Testis (tissue), 3 donors: ENCODE results near the gene MARCHF3. TPM values are rescaled to one million over a fixed set of nuclear protein-coding genes. Genes with fewer than 3 reads are reported as not detected.

Source experiments
- DNase-seq: peaks from one replicate; pipeline ENCODE4 v3.0.0-alpha.2; 2019
- H3K27ac ChIP-seq, 2 donors: fragments of 200-600 bp; sonication (generic); one replicate each; pipeline ENCODE4 v1.5.1; 2019
- H3K27me3 ChIP-seq: fragments of 200-600 bp; sonication (generic); one replicate; pipeline ENCODE4 v1.5.1; 2019
- H3K36me3 ChIP-seq: fragments of 200-600 bp; sonication (generic); one replicate; pipeline ENCODE4 v1.5.1; 2017; ENCODE audit warnings: low read depth; ENCODE audit errors: missing control alignments
- H3K4me1 ChIP-seq: fragments of 200-600 bp; sonication (generic); one replicate; pipeline ENCODE4 v1.5.1; 2019
- H3K4me3 ChIP-seq, 2 donors: fragments of 200-600 bp; sonication (generic); one replicate each; pipeline ENCODE4 v1.5.1; 2017 to 2019
- H3K9me3 ChIP-seq: fragments of 200-600 bp; sonication (generic); one replicate; pipeline ENCODE4 v1.5.1; 2017
- CTCF ChIP-seq, 3 experiments: fragments of 450-650 bp in 2 of 3; fragments of 200-600 bp in 1 of 3; sonication (generic) in 1 of 3; IDR thresholded peaks; one replicate each; pipeline ENCODE4 v1.5.1; 2016 to 2019; ENCODE audit warnings: antibody characterized with exemption in 3 of 3, mild to moderate bottlenecking in 2 of 3, moderate library complexity in 1 of 3
- POLR2A ChIP-seq: fragments of 450-650 bp; IDR thresholded peaks from one replicate; pipeline ENCODE4 v1.6.1; 2017; ENCODE audit warnings: antibody characterized with exemption, mild to moderate bottlenecking, moderate library complexity
- WGBS, 2 donors: methylation state at CpG; one replicate each; pipeline ENCODE4 v1.1.5; 2018; 5-methylcytosine and 5-hydroxymethylcytosine counted together
- intact Hi-C: fragments of 100-400 bp; cut with DNase I; formaldehyde crosslinking; loops from one replicate; pipeline ENCODE4 v1.15.1; 2023; ENCODE audit warnings: low total_unique reads
- polyA plus RNA-seq: library from polyadenylated mRNA; stranded (reverse); fragments of 350-450 nt; fragmentation: Illumina TruSeq; extraction: RNeasy Lipid Tissue Mini Kit (QIAGEN cat#74804); gene quantifications from one replicate; pipeline ENCODE4 v1.2.3, GENCODE V29; 2014; ENCODE audit warnings: low read depth, low replicate concordance; ENCODE audit not compliant: insufficient read depth
- total RNA-seq, 2 donors: library from RNA; depleted of rRNA; stranded (reverse); fragments of >200 nt; gene quantifications; one replicate each; pipeline ENCODE4 v1.2.3, GENCODE V29; 2016

The MARCHF3 gene
- total and polyA plus RNA-seq, 3 donors from 2014 or later: 34.0 to 81.9 (median 38.8) TPM

GRCh38 chr5:126852091-126852571 lies 178.2 kb downstream of the MARCHF3 start:
- Histone ChIP-seq H3K4me1 (peaks cover 22% of the 10 kb centered on the region), H3K4me3 (no peak overlapping the region), H3K9me3 (no peaks in the 10 kb centered on the region), H3K27ac (no peak overlapping the region), H3K27me3 (no peaks in the 10 kb centered on the region), H3K36me3 (no peaks in the 10 kb centered on the region)
- intact Hi-C loops: no loop called here
- WGBS, 2 donors: 35 to 47% methylated on average over 4 of the region's 4 CpGs
- DNase-seq: no peak
- TF ChIP-seq CTCF (IDR thresholded peaks at IDR 0.05) (no peak), POLR2A (no peak)

- TF ChIP-seq POLR2A (no peak), CTCF (IDR thresholded peaks at IDR 0.05) (no peak)
- H3K9me3 ChIP-seq: no peaks in the 10 kb centered on the region
- no peaks in the 10 kb centered on the region for H3K27me3 ChIP-seq
- H3K4me3 ChIP-seq: no peak overlapping the region
- no peak for DNase-seq
- H3K27ac ChIP-seq: no peak overlapping the region
- H3K36me3 ChIP-seq: no peaks in the 10 kb centered on the region
- intact Hi-C loops: no loop called here
- WGBS, 2 donors: 40 to 53% methylated on average over 14 of the region's 14 CpGs
- H3K4me1 ChIP-seq: peaks cover 28% of the 10 kb centered on the region
Measured at GRCh38 chr5:126851501-126852011, 178.8 kb downstream of the MARCHF3 start.

GRCh38 chr5:126849101-126849678 lies 181.2 kb downstream of the MARCHF3 start:
- 30 to 48% methylated on average over 3 of the region's 3 CpGs for WGBS, 2 donors
- no peak for TF ChIP-seq CTCF (IDR thresholded peaks at IDR 0.05)
- TF ChIP-seq POLR2A: no peak
- intact Hi-C loops: no loop called here
- peaks cover 31% of the 10 kb centered on the region for H3K4me1 ChIP-seq
- no peaks in the 10 kb centered on the region for H3K27me3 ChIP-seq
- H3K4me3 ChIP-seq: no peak overlapping the region
- peak; percentile 48 for DNase-seq
- H3K27ac ChIP-seq: no peak overlapping the region
- H3K9me3 ChIP-seq: no peaks in the 10 kb centered on the region
- no peaks in the 10 kb centered on the region for H3K36me3 ChIP-seq

- Histone ChIP-seq H3K4me3 (no peak overlapping the region), H3K4me1 (peaks cover 31% of the 10 kb centered on the region), H3K27me3 (no peaks in the 10 kb centered on the region), H3K27ac (peak overlapping the region in 1 of 2 donors; percentile 3), H3K36me3 (no peaks in the 10 kb centered on the region), H3K9me3 (no peaks in the 10 kb centered on the region)
- TF ChIP-seq CTCF (IDR thresholded peaks at IDR 0.05) (no peak), POLR2A (no peak)
- no peak for DNase-seq
- intact Hi-C loops: no loop called here
- WGBS, 2 donors: 65 to 68% methylated on average over 7 to 8 of the region's 8 CpGs
Measured at GRCh38 chr5:126848253-126848652, 182.1 kb downstream of the MARCHF3 start.

GRCh38 chr5:126847826-126848251 lies 182.5 kb downstream of the MARCHF3 start:
- 31 to 36% methylated on average over 3 of the region's 3 CpGs for WGBS, 2 donors
- intact Hi-C loops: no loop called here

More at GRCh38 chr5:126847826-126848251, 182.5 kb downstream of the MARCHF3 start:
- H3K27ac ChIP-seq: peak overlapping the region in 1 of 2 donors; percentile 3
- no peaks in the 10 kb centered on the region for H3K9me3 ChIP-seq
- H3K27me3 ChIP-seq: no peaks in the 10 kb centered on the region
- H3K36me3 ChIP-seq: no peaks in the 10 kb centered on the region
- DNase-seq: peak; percentile 46
- peaks cover 31% of the 10 kb centered on the region for H3K4me1 ChIP-seq
- TF ChIP-seq POLR2A: no peak
- no peak for TF ChIP-seq CTCF (IDR thresholded peaks at IDR 0.05)
- H3K4me3 ChIP-seq: no peak overlapping the region
